Prostate gland (tissue), 2 donors: ENCODE results near the gene DNAJC8. TPM values are rescaled to one million over a fixed set of nuclear protein-coding genes. Genes with fewer than 3 reads are reported as not detected.

Experiments used
- DNase-seq: peaks from one replicate; pipeline ENCODE4 v3.0.0-alpha.2; 2019; ENCODE audit warnings: low spot score
- H3K27ac ChIP-seq, 2 donors: fragments of 200-600 bp; sonication (generic); 2 replicates each; pipeline ENCODE4 v1.5.1; 2017 to 2019
- H3K27me3 ChIP-seq: fragments of 200-600 bp; sonication (generic); replicated peaks from 2 replicates; pipeline ENCODE4 v1.5.1; 2019; ENCODE audit not compliant: insufficient read depth
- H3K36me3 ChIP-seq, 2 donors: fragments of 200-600 bp; sonication (generic); 1 replicate in 1 of 2; 2 replicates in 1 of 2; pipeline versions ENCODE4 v1.5.1 to v1.8.1; 2017 to 2019
- H3K4me1 ChIP-seq: fragments of 200-600 bp; sonication (generic); replicated peaks from 2 replicates; pipeline ENCODE4 v1.5.1; 2019
- H3K4me3 ChIP-seq, 2 donors: fragments of 200-600 bp; sonication (generic); 2 replicates each; pipeline ENCODE4 v1.5.1; 2017 to 2019
- H3K9me3 ChIP-seq: fragments of 200-600 bp; sonication (generic); 2 replicates; pipeline ENCODE4 v1.5.1; 2017
- CTCF ChIP-seq, 4 experiments: fragments of 200-600 bp in 2 of 4; fragments of 450-650 bp in 2 of 4; sonication (generic) in 2 of 4; IDR thresholded peaks; 1 replicate in 3 of 4; 2 replicates in 1 of 4; pipeline ENCODE4 v1.5.1; 2016 to 2019; ENCODE audit warnings: antibody characterized with exemption in 4 of 4, mild to moderate bottlenecking in 2 of 4, moderate library complexity in 2 of 4
- POLR2A ChIP-seq: fragments of 450-650 bp; IDR thresholded peaks from one replicate; pipeline ENCODE4 v1.6.1; 2016; ENCODE audit warnings: antibody characterized with exemption, mild to moderate bottlenecking
- POLR2AphosphoS5 ChIP-seq: sonication (generic); formaldehyde crosslinking; IDR thresholded peaks from one replicate; pipeline ENCODE4 v1.6.1; 2017; ENCODE audit warnings: antibody characterized with exemption
- WGBS: methylation state at CpG from one replicate; pipeline ENCODE4 v1.1.5; 2018; 5-methylcytosine and 5-hydroxymethylcytosine counted together
- intact Hi-C: fragments of 100-400 bp; cut with DNase I; formaldehyde crosslinking; loops from one replicate; pipeline ENCODE4 v1.14.2; 2022
- total RNA-seq, 2 donors: library from RNA; depleted of rRNA; stranded (reverse); fragments of >200 nt; gene quantifications; one replicate each; pipeline ENCODE4 v1.1.0, GENCODE V29; 2016

Gene DNAJC8
- total RNA-seq, 2 donors from 2014 or later: 43.7 to 60.3 TPM

- H3K9me3 ChIP-seq: no peaks in the 10 kb centered on the region
- H3K4me1 ChIP-seq: no peaks in the 10 kb centered on the region
- no peaks in the 10 kb centered on the region for H3K36me3 ChIP-seq
- H3K27me3 ChIP-seq: no peaks in the 10 kb centered on the region
- no peak overlapping the region for H3K4me3 ChIP-seq
- WGBS: 84% methylated on average over 2 of the region's 2 CpGs
- no peak for DNase-seq
- H3K27ac ChIP-seq: no peak overlapping the region
- no peak for TF ChIP-seq CTCF (IDR thresholded peaks at IDR 0.05)
- no peak for TF ChIP-seq POLR2AphosphoS5
- no peak for TF ChIP-seq POLR2A
- intact Hi-C loops: loop anchor here (1.0 kb wide), 1 partner anchor 20 kb away; no protein-coding TSS in a partner anchor
Measured at GRCh38 chr1:28267633-28268032, 34.8 kb upstream of the DNAJC8 start.

- Histone ChIP-seq H3K9me3 (no peaks in the 10 kb centered on the region), H3K36me3 (no peaks in the 10 kb centered on the region), H3K4me1 (no peaks in the 10 kb centered on the region), H3K4me3 (no peak overlapping the region), H3K27me3 (no peaks in the 10 kb centered on the region), H3K27ac (no peak overlapping the region)
- intact Hi-C loops: loop anchor here (1.0 kb wide), 1 partner anchor 20 kb away; no protein-coding TSS in a partner anchor
- no peak for TF ChIP-seq POLR2A
- no peak for TF ChIP-seq CTCF (IDR thresholded peaks at IDR 0.05)
- TF ChIP-seq POLR2AphosphoS5: no peak
- WGBS: 72% methylated on average over 5 of the region's 5 CpGs
- no peak for DNase-seq
Measured at GRCh38 chr1:28266920-28267322, 34.1 kb upstream of the DNAJC8 start.

GRCh38 chr1:28265577-28265976, 32.7 kb upstream of the DNAJC8 start:
- 82% methylated on average over 8 of the region's 8 CpGs for WGBS
- Histone ChIP-seq H3K9me3 (no peaks in the 10 kb centered on the region), H3K4me3 (no peak overlapping the region), H3K4me1 (no peaks in the 10 kb centered on the region), H3K27me3 (no peaks in the 10 kb centered on the region), H3K36me3 (no peaks in the 10 kb centered on the region), H3K27ac (no peak overlapping the region)
- no peak for DNase-seq
- no peak for TF ChIP-seq POLR2AphosphoS5
- TF ChIP-seq CTCF (IDR thresholded peaks at IDR 0.05): no peak
- TF ChIP-seq POLR2A: no peak
- intact Hi-C loops: no loop called here

- Histone ChIP-seq H3K9me3 (no peaks in the 10 kb centered on the region), H3K36me3 (no peaks in the 10 kb centered on the region), H3K27ac (no peak overlapping the region), H3K4me1 (no peaks in the 10 kb centered on the region), H3K27me3 (no peaks in the 10 kb centered on the region), H3K4me3 (no peak overlapping the region)
- intact Hi-C loops: no loop called here
- TF ChIP-seq CTCF (IDR thresholded peaks at IDR 0.05) (no peak), POLR2AphosphoS5 (no peak), POLR2A (no peak)
- 100% methylated on average over 1 of the region's 1 CpG for WGBS
- no peak for DNase-seq
Measured at GRCh38 chr1:28264897-28265296, 32.1 kb upstream of the DNAJC8 start.

GRCh38 chr1:28260803-28261174, 28.0 kb upstream of the DNAJC8 start:
- WGBS: 52% methylated on average over 7 of the region's 7 CpGs
- no peak for DNase-seq
- H3K4me3 ChIP-seq: peak overlapping the region; percentile 73 to 98
- H3K4me1 ChIP-seq: no peaks in the 10 kb centered on the region
- TF ChIP-seq CTCF (IDR thresholded peaks at IDR 0.05) (no peak), POLR2AphosphoS5 (no peak), POLR2A (no peak)
- no peaks in the 10 kb centered on the region for H3K9me3 ChIP-seq
- H3K27ac ChIP-seq: peak overlapping the region in 1 of 2 donors; percentile 88
- no peaks in the 10 kb centered on the region for H3K27me3 ChIP-seq
- H3K36me3 ChIP-seq: no peaks in the 10 kb centered on the region
- intact Hi-C loops: no loop called here
